Central memory CD8-positive, alpha-beta T cell (primary cell): Measurements from ENCODE around the gene ANKRD31.
"Not testable (repeated sequence)": the region's sequence is repeated elsewhere in the genome, so short reads cannot be mapped to it uniquely, and the experiment has no call there.

Experiments used
- ATAC-seq: fragments of 150-1000 bp; cut with Tn5 transposase; replicated peaks from 2 replicates; pipeline ENCODE4 v1.10.0; 2022; ENCODE audit warnings: mild to moderate bottlenecking, moderate FRiP score, moderate number of reproducible peaks; ENCODE audit not compliant: poor library complexity, severe bottlenecking; ENCODE audit errors: extremely low read depth
- DNase-seq, 2 donors: peaks; one replicate each; pipeline ENCODE4 v3.0.0; 2021; ENCODE audit warnings: low spot score in 2 of 2
- H3K27ac Mint-ChIP-seq: one replicate; pipeline ENCODE4 v1.8.0; 2022; ENCODE audit warnings: low read depth, mild to moderate bottlenecking, moderate library complexity, mixed read lengths
- H3K27me3 Mint-ChIP-seq: one replicate; pipeline ENCODE4 v1.8.0; 2022; ENCODE audit warnings: mixed read lengths
- H3K36me3 Mint-ChIP-seq: one replicate; pipeline ENCODE4 v1.8.0; 2022; ENCODE audit warnings: mild to moderate bottlenecking, moderate library complexity, mixed read lengths; ENCODE audit not compliant: insufficient read depth
- H3K4me1 Mint-ChIP-seq: one replicate; pipeline ENCODE4 v1.8.0; 2022; ENCODE audit warnings: mixed read lengths
- H3K4me3 Mint-ChIP-seq: one replicate; pipeline ENCODE4 v1.8.0; 2022; ENCODE audit warnings: mild to moderate bottlenecking, moderate library complexity, mixed read lengths
- H3K9me3 Mint-ChIP-seq: one replicate; pipeline ENCODE4 v1.8.0; 2022; ENCODE audit warnings: mixed read lengths

ANKRD31 gene

DNA sequence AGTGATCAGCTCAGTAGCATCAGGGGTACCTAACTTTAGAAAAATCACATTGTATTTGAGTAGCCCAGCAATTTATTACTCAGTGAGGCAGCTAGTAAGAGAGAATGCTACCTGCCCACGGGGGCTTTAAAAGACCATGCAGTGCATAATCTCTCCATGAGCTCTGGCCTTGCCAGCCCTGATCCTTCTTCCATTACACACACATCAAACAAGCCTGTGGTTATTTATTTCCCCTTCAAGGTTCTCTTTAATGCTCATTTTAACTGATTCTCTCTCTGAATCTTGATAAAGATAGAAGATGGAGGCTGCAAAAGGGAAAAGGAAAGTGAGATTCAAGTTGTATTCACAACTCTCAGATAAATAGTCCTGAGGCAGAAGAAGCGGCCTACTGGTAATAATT is 22.3 kb downstream of the ANKRD31 start:
- Mint-ChIP-seq H3K36me3 (no peaks in the 10 kb centered on the region), H3K27ac (no peak overlapping the region), H3K4me1 (no peaks in the 10 kb centered on the region), H3K9me3 (peaks cover 17% of the 10 kb centered on the region), H3K4me3 (no peak overlapping the region), H3K27me3 (peaks cover 23% of the 10 kb centered on the region)
- ATAC-seq (no peak), DNase-seq (no peak)

GRCh38 chr5:75203604-75204003 is 33.1 kb downstream of the ANKRD31 start:
- no peaks in the 10 kb centered on the region for H3K4me1 Mint-ChIP-seq
- no peak overlapping the region for H3K27ac Mint-ChIP-seq
- no peaks in the 10 kb centered on the region for H3K9me3 Mint-ChIP-seq

DNA sequence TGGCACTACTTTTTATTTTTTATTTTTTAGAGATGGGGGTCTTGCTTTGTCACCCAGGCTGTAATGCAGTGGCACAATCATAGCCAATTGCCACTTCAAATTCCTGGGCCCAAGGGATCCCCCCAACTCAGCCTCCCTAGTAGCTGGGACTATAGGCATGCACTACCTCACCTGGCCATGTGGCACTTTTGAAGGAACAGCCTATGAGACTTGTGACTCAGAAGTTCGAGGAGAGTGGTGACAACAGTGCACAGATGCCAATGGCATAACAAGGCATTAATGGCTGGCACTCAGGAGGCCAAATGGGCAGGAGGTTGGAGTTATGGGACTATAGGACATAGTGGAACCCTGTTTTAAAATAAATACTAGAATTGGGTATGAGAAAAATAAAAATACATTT is 33.7 kb downstream of the ANKRD31 start:
- H3K4me1 Mint-ChIP-seq, result no peaks in the 10 kb centered on the region
- ATAC-seq, result no peak
- no peaks in the 10 kb centered on the region for H3K9me3 Mint-ChIP-seq
- H3K27ac Mint-ChIP-seq, result no peak overlapping the region
- H3K27me3 Mint-ChIP-seq, result no peaks in the 10 kb centered on the region
- no peak for DNase-seq
- no peaks in the 10 kb centered on the region for H3K36me3 Mint-ChIP-seq
- H3K4me3 Mint-ChIP-seq, result no peak overlapping the region

More at GRCh38 chr5:75203604-75204003, 33.1 kb downstream of the ANKRD31 start:
- no peak for DNase-seq
- Mint-ChIP-seq H3K4me3 (no peak overlapping the region), H3K27me3 (no peaks in the 10 kb centered on the region), H3K36me3 (no peaks in the 10 kb centered on the region)
- ATAC-seq, result no peak

DNA sequence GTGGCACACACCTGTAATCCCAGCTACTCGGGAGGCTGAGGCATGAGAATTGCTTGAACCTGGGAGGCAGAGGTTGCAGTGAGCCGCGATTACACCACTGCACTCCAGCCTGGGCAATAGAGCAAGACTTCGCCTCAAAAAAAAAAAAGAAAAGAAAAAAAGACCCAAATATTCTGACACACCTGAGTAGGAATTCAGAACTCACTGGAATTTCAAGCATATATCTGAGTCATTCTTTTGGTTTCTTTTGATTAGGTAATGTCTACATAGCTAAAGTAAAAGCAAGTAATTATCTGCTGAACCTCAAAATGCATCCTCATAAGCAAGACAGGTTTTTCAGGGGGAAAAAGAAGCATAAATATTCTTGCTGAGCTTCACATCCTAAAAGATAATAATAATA is 35.9 kb downstream of the ANKRD31 start:
- Mint-ChIP-seq H3K9me3 (no peaks in the 10 kb centered on the region), H3K4me3 (no peak overlapping the region), H3K27me3 (no peaks in the 10 kb centered on the region), H3K36me3 (no peaks in the 10 kb centered on the region), H3K4me1 (no peaks in the 10 kb centered on the region), H3K27ac (no peak overlapping the region)
- ATAC-seq (no peak), DNase-seq (no peak)

- Mint-ChIP-seq H3K27ac (no peak overlapping the region), H3K36me3 (no peaks in the 10 kb centered on the region), H3K4me3 (no peak overlapping the region), H3K4me1 (no peaks in the 10 kb centered on the region), H3K27me3 (no peaks in the 10 kb centered on the region), H3K9me3 (no peaks in the 10 kb centered on the region)
- DNase-seq (no peak), ATAC-seq (no peak)
Measured at GRCh38 chr5:75199946-75200345, 36.7 kb downstream of the ANKRD31 start.

- Mint-ChIP-seq H3K9me3 (no peaks in the 10 kb centered on the region), H3K27ac (no peak overlapping the region), H3K4me3 (no peak overlapping the region), H3K27me3 (no peaks in the 10 kb centered on the region), H3K36me3 (no peaks in the 10 kb centered on the region), H3K4me1 (no peaks in the 10 kb centered on the region)
- no peak for ATAC-seq
- DNase-seq, result no peak
Measured at GRCh38 chr5:75199071-75199470, 37.6 kb downstream of the ANKRD31 start.

DNA sequence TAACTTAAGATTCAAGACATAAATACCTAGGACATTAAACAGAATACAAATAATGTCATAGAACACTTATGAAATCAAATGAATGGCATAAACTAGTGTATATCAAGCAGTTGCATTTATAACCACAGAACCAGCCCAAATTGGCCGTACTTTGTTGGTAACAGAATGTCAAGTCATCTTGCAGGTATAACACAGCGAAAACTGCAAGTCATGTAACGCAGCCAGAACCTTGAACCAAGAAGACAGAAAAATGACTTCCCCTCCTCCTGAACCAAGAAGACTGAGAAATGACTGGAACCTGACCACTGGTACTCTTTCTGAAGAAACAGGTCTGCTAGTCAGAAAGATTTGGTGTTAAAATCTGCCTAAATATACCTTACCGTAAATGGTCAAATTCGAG is 38.9 kb downstream of the ANKRD31 start:
- H3K9me3 Mint-ChIP-seq, result no peaks in the 10 kb centered on the region
- no peaks in the 10 kb centered on the region for H3K36me3 Mint-ChIP-seq
- no peaks in the 10 kb centered on the region for H3K4me1 Mint-ChIP-seq
- ATAC-seq (no peak), DNase-seq (no peak)
- no peak overlapping the region for H3K4me3 Mint-ChIP-seq
- H3K27me3 Mint-ChIP-seq, result no peaks in the 10 kb centered on the region
- no peak overlapping the region for H3K27ac Mint-ChIP-seq

DNA sequence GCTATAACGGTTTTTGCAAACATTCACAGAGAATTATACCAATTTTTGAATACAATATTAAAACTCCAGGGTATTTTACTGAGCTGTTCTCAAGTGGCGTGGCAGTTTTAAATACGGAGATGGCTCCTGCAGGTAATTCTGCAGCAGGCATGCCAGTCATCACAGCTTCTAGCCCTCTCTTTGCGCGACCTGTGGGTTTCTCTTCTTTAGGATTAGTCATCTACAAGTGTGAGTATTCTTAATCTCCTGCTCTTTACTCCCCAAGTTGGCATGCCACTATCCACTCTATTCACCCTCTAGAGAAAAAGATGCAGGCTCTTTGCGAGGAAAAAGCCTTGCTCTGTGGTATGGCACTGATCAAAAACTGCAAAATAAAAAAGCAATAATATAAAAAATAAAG is 43.9 kb downstream of the ANKRD31 start:
- Mint-ChIP-seq H3K27me3 (no peaks in the 10 kb centered on the region), H3K27ac (no peak overlapping the region), H3K4me3 (no peak overlapping the region), H3K9me3 (no peaks in the 10 kb centered on the region), H3K4me1 (no peaks in the 10 kb centered on the region), H3K36me3 (no peaks in the 10 kb centered on the region)
- ATAC-seq, result no peak
- DNase-seq, result no peak

- H3K27me3 Mint-ChIP-seq, result no peaks in the 10 kb centered on the region
- H3K36me3 Mint-ChIP-seq, result no peaks in the 10 kb centered on the region
- no peak overlapping the region for H3K27ac Mint-ChIP-seq
- ATAC-seq (no peak), DNase-seq (no peak)
- H3K4me3 Mint-ChIP-seq, result no peak overlapping the region
- H3K4me1 Mint-ChIP-seq, result no peaks in the 10 kb centered on the region
- no peaks in the 10 kb centered on the region for H3K9me3 Mint-ChIP-seq
Measured at GRCh38 chr5:75192264-75192663, 44.4 kb downstream of the ANKRD31 start.

- DNase-seq (no peak), ATAC-seq (no peak)
- Mint-ChIP-seq H3K4me3 (no peak overlapping the region), H3K27me3 (no peaks in the 10 kb centered on the region), H3K9me3 (no peaks in the 10 kb centered on the region), H3K4me1 (no peaks in the 10 kb centered on the region), H3K27ac (no peak overlapping the region), H3K36me3 (no peaks in the 10 kb centered on the region)
Measured at GRCh38 chr5:75190227-75190626, 46.5 kb downstream of the ANKRD31 start.

DNA sequence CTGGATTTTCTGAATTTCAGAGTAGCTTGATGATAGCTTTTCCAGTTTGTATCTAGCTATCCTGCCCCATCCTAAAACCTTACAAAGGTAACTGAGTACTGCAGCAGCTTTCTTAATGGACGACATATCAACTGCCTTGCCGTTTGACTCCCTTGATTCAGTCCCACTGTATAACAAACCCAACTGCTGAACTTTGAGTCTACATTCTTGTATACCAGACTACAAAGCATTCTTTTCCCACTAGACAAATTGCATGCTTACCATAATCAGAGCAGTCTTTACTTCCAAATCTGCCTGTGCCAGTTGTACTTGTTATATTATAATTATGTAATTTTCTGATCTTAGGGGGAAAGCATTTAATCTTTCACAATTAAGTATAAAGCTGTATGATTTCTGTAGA is 47.3 kb downstream of the ANKRD31 start:
- H3K27me3 Mint-ChIP-seq, result no peaks in the 10 kb centered on the region
- no peaks in the 10 kb centered on the region for H3K36me3 Mint-ChIP-seq
- no peaks in the 10 kb centered on the region for H3K4me1 Mint-ChIP-seq
- H3K9me3 Mint-ChIP-seq, result no peaks in the 10 kb centered on the region
- no peak overlapping the region for H3K27ac Mint-ChIP-seq
- DNase-seq, result no peak
- no peak overlapping the region for H3K4me3 Mint-ChIP-seq
- no peak for ATAC-seq

DNA sequence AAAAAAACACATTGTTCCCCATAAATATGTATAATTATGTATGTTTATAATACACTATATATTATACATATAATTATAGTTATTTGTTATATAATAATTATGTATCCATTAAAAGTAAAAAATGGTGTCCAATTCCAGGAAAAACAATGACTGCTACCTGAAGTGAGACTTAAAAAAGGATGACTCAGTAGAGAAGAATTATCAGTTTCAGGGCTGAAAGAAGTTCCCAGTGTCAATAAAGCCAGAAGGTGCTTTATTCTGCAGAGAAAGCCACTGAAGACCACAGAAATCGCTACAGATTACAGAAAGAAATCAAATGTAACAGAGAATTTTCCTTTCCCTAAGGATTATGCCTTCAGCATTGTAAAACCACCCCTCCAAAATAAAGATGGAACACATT is 50.9 kb downstream of the ANKRD31 start:
- no peaks in the 10 kb centered on the region for H3K9me3 Mint-ChIP-seq
- DNase-seq, result no peak
- ATAC-seq, result no peak
- H3K27ac Mint-ChIP-seq, result no peak overlapping the region
- H3K4me3 Mint-ChIP-seq, result no peak overlapping the region
- H3K36me3 Mint-ChIP-seq, result no peaks in the 10 kb centered on the region
- no peaks in the 10 kb centered on the region for H3K27me3 Mint-ChIP-seq
- H3K4me1 Mint-ChIP-seq, result peaks cover 7% of the 10 kb centered on the region

DNA sequence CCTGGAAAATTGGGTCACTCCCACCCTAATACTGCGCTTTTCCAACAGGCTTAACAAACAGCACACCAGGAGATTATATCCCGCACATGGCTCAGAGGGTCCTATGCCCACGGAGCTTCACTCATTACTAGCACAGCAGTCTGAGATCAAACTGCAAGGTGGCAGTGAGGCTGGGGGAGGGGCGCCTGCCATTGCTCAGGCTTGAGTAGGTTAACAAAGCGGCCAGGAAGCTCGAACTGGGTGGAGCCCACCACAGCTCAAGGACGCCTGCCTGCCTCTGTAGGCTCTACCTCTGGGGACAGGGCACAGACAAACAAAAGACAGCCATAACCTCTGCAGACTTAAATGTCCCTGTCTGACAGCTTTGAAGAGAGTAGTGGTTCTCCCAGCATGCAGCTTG is 60.7 kb downstream of the ANKRD31 start:
- not testable (repeated sequence) for H3K4me1 Mint-ChIP-seq, H3K4me3 Mint-ChIP-seq, H3K27me3 Mint-ChIP-seq, H3K27ac Mint-ChIP-seq, H3K9me3 Mint-ChIP-seq, H3K36me3 Mint-ChIP-seq, ATAC-seq, DNase-seq

GRCh38 chr5:75174872-75175271 is 61.8 kb downstream of the ANKRD31 start:
- H3K36me3 Mint-ChIP-seq, H3K4me3 Mint-ChIP-seq, DNase-seq, H3K9me3 Mint-ChIP-seq, ATAC-seq, H3K27ac Mint-ChIP-seq, H3K27me3 Mint-ChIP-seq, H3K4me1 Mint-ChIP-seq: not testable (repeated sequence)
